HG03045 (cell line): ENCODE data around the gene PARD6A.
"Not testable (repeated sequence)": the region's sequence is repeated elsewhere in the genome, so short reads cannot be mapped to it uniquely, and the experiment has no call there.

ENCODE experiments used
- ATAC-seq: cut with Tn5 transposase; IDR thresholded peaks from one replicate; pipeline ENCODE4 v1.9.1; 2021; ENCODE audit warnings: mild to moderate bottlenecking, moderate library complexity; ENCODE audit not compliant: unreplicated experiment

The PARD6A gene

DNA sequence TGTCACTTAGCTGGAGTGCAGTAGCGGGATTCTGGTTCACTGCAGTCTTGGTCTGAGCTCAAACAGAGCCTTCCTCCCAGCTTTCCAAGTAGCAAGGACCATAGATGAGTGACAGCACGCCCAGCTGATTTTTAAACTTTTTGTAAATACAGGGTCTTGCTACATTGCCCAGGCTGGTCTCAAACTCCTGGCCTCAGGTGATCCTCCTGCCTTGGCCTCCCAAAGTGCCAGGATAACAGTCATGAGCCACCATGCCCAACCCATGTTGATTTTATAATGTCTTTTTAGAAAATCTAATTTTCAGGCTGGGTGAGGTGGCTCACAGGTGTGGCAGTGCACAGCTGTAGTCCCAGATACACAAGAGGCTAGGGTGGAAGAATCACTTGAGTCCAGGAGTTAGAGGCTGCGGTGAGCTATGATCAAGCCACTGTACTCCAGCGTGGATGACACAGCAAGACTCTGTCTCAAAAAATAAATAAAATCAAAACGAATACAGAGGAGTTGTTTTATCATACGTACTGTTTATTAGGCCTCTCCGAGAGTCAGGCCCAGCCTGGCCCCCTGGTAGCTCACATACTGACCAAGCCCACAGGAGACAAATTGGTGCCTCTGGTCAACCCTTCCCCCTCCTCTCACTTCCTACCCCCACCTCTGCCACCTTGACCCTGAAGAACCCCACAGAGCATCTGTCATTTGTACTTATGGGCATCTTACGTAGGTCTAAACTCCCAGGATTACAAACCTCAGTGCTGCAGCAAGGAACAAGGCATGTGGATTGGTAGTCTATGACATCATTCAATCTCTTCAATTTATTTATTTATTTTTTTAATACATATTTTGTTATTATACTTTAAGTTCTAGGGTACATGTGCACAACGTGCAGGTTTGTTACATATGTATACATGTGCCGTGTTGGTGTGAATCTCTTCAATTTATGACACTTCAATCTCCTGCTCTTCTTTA lies 19.5 kb downstream of the PARD6A start:
- ATAC-seq = no peak

DNA sequence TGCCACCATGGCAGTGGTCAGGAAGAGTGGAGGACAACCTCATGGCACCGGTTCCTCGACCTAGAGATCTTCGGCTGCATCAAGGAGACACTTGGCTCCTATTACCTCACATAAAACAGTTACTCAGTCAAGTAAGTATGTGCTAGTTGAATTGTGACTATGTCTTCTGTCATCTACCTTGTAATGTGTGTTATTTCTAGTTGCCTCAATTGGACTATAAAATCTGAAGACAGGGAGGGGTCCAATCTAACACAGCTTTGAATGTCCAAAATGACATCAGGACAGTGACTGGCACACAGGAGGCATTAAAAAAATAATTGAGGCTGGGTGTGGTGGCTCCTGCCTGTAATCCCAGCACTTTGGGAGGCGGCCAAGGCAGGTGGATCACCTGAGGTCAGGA lies 23.0 kb downstream of the PARD6A start:
- ATAC-seq = no peak

DNA sequence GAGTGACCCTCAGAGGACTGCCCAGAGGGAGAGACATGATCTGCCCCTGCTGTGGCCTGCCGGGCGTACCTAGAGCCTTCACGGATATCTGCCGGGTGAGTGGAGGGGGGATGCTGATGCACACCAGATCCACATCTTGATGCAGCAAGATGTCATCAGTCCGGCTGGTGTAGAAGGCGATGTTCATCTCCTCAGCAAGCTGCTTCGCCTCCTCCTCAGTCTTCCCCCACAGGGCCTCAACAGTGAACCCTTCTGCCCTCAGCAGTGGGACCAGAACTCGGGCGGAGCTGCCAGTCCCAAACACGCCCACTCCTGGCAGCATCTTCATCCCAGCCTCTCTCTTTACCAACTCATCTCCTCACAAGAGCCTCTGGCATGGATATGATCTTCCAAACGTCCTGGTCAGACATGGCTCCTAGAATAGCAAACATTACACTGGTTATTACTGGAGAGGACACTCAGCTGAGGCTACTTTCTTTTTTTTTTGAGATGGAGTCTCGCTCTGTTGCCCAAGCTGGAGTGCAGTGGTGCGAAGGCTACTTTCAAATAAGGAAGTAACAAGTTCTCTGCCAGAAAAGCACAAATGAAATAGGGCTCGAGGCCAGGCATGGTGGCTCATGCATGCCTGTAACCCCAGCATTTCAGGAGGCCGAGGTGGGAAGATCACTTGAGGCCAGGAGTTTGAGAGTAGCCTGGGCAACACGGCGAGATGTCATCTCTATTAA lies 24.8 kb downstream of the PARD6A start:
- no peak for ATAC-seq

DNA sequence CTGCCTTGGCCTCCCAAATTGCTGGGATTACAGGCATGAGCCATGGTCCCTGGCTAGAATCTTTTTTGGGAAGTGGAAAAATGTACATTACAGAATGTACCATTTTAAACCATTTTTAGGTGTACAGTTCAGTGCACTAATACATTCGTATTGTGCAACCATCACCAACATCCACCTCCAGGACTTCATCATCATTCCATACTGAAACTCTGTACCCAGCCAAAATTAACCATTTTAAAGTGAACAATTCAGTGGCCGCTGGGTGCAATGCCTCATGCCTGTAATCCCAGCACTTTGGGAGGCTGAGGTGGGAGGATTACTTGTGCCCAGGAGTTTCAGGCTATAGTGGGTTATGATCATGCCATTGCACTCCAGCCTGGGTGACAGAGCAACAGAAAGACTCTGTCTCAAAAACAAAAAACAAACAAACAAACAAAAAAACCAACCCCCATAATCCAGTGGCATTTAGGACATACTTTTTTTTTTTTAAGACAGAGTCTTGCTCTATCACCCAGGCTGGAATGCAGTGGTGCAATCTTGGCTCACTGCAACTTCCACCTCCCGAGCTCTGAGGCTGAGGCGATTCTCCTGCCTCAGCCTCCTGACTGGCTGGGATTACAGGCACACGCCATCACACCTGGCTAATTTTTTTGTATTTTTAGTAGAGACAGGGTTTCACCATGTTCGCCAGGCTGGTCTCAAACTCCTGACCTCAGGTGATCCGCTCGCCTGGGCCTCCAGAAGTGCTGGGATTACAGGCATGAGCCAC lies 32.9 kb downstream of the PARD6A start:
- ATAC-seq = not testable (repeated sequence)

DNA sequence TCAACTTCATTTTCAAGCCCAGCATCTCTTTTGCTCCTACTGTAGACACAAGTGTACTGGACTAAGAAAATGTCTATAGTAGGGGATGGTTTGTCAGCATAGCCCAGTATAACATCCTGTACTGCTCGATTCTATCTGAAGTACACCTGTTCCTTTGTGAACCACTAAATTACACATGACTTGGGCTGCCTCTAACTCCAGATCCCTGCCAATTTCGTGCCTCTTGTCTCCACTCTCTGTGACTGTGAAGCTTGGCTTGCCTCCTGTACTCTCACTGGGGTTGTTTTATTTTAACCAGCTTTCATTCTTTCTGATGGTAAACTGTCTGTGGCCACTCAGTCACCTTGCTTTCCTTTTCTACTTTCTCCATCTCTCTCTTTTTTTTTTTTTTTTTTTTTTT lies 33.9 kb downstream of the PARD6A start:
- ATAC-seq = no peak

DNA sequence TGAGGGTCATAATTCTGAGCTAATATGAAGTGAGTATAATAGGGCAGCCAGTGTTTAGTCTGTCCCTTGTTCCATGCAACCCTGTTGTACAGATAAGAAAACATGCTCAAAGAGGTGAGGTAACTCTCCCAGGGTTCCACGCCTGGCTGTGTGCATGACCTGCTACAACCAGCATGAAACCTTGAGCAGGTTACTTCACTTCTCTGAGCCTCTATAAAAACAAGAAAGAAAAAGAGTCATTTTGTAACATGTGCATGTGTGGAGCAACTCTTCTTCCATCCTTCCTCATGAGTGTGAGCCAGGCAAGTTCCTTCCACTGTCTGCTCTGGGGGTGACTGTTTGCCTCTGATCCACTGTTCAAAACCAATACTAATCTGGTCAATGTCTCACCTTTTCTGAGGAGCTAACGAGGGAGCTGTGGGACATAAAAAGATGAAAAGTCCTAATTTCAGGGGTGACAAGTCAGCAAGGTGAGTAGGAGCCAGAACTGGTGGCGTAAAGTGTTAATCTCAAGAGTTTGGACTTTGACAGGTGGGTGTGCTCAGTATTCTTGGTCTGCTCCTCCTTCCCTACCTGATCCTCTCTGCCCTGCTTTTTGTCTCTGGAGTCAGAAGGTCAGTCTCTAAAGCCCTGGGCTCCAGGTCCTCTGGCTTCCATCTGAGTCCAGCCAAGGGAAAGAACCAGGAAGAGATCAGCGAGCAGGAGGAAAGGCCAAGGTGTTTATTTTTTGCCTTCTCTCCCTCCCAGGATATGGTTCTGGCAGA lies 36.8 kb downstream of the PARD6A start:
- ATAC-seq = no peak

DNA sequence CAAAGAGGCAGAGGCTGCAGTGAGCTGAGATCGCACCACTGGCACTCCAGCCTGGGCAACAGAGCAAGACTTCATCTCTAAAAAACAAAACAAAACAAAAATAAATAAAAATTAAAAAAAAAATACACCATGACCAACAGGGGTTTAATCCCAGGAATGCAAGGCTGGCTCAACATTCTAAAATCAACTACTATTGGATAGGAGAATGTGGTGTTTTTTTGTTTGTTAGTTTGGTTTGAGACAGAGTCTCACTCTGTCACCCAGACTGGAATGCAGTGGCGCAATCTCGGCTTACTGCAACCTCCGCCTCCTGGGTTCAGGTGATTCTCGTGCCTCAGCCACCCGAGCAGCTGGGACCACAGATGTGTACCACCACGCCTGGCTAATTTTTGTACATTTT lies 38.5 kb downstream of the PARD6A start:
- ATAC-seq = no peak

DNA sequence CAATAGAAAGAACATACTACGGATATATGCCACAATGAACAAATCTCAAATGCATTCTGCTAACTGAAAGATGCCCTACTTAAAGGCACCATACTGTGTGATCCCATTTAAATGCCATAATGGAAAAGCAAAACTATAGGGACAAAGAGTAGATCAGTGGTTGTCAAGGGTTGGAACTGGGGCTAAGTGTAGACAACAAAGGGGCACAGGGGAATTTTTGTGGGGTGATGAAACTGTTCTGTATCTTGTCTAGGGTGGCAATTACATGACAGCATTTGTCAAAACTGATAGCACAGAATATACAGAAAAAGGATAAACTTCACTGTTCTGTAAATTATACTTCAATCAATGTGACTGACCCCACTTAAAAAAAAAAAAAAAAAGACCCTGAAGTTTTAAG lies 40.7 kb downstream of the PARD6A start:
- no peak for ATAC-seq

DNA sequence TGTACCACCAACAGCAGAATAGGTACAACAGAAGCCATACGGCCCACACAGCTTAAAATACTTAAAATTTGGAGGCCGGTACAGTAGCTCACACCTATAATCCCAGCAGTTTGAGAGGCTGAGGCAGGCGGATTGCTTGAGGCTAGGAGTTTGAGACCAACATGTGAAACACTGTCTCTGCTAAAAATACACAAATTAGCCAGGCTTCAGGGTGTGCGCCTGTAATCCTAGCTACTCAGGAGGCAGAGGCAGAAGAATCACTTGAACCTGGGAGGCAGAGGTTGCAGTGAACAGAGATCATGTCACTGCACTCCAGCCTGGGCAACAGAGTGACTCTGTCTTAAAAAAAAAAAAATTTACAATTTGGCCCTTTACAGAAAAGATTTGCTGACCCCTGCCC lies 41.4 kb downstream of the PARD6A start:
- ATAC-seq = no peak

DNA sequence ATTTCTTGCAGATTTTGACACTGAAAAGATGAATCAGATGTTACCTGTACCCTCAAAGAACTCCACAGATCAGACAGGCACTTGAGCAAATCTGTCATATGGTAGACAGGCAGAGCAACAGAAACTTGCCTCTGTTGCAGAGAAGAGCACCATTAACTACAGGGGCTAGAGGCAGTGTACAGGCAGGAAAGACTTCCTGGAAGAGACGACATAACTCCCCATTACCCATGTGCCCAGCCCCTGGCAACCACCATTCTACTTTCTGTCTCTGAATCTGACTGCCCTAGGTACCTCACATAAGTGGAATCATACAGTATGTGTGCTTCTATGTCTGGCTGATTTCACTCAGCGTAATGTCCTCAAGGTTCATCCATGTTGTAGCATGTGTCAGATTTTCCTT lies 42.9 kb downstream of the PARD6A start:
- no peak for ATAC-seq

DNA sequence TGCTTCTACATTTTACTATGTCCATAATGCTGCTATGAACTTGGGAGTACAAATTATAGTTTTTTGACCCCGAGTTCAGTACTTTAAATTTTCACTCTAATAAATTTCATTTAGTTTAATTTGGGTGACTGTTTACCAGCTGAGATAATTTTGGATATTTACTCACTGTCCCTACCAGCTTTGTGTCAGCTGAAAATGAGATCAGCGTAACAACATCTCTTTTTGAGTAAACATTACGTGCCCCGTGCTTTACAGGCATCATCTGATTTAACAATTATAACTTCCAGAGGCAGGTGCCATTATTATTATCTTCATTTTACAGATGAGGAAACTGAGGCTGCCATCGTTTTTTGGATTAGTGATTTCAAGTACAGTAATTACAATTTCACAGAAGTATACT lies 43.4 kb downstream of the PARD6A start:
- no peak for ATAC-seq

DNA sequence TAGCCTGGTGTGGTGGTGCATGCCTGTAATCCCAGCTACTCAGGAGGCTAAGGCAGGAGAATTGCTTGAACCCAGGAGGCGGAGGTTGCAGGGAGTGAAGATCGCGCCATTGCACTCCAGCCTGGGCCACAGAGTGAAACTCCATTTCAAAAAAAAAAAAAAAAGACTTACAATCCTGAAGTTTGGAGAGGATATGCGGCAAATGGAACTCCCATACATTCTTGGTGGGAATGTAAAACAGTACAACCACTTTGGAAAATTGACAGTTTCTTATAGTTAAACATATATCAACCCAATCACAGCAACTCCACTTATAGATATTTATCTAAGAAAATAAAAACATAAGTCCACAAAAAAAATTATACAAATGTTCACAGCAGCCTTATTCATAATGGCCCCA lies 46.5 kb downstream of the PARD6A start:
- ATAC-seq = no peak

DNA sequence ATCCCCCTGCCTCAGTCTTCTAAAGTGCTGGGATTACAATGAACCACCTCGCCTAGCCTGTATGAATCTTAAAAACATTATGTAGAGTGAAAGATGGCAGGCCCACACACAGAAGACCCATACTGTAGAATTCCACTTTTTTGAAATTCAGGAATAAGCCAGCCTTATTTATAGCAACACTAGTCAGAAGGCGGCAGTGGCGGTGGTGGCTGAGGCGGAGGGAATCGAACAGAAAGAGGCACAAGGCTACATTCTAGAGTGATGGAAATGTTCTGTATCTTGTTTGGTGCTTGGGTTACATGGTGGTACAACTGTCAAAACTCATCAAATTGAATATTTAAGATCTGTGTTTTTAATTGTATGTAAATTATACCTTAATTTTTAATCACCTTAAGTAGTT lies 47.0 kb downstream of the PARD6A start:
- no peak for ATAC-seq

DNA sequence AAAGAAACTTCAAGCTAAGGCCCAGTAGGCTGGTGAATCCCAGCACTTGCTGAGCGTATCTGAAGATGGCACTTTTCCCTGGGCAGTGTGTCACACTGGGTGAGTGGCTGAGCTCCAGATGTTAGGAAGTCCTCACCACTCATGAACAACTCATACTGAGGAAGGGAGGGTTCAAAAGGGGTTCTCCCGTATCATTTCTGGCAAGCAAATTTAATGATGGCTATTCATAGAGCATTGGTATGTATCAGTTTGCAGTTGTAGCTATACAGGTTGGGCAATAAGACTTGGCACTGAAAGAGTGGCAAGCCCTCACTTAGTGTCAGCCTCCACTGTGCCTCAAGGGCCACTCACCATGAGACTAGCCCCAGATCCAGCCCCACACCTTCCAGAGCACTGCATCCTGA lies 47.6 kb downstream of the PARD6A start:
- no peak for ATAC-seq

DNA sequence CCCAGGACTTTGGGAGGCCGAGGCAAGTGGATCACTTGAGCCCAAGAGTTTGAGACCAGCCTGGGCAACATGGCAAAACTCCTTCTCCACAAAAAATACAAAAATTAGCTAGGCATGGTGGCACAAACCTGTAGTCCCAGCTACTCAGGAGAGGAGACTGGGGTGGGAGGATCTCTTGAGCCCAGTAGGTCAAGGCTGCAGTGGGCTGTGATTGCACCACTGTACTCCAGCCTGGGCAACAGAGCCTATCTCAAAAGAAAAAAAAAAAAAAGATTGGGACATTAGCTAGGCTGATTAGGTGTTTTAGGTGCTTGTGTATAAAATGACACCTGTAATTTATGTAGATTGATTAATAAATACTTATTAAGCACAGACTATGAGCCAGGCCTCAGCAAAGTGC lies 48.3 kb downstream of the PARD6A start:
- no peak for ATAC-seq

DNA sequence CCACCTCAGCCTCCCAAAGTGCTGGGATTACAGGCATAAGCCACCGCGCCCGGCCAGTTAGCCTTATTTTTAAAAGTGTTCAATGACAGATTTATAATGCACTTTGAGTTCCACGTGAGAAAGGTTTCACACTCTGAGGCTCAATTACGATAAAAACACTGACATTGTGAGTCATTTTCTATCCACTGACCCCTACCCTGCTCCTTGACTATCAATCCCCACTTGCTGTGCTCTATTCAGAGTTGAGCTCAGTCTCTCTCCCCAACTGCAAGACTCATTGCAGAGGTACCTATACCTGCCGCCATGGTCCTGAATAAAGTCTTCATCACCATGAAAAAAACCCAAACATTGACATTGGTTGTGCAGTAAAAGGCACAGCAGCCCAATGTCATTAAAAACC lies 49.8 kb downstream of the PARD6A start:
- no peak for ATAC-seq
